ENCODE measurements around the gene CEP68. TPM values are rescaled to one million over a fixed set of nuclear protein-coding genes. Genes with fewer than 3 reads are reported as not detected.

CEP68 gene
- total and polyA plus RNA-seq, 4 experiments from 2014 or later, result 19.9 to 59.9 (median 43.0) TPM

DNA sequence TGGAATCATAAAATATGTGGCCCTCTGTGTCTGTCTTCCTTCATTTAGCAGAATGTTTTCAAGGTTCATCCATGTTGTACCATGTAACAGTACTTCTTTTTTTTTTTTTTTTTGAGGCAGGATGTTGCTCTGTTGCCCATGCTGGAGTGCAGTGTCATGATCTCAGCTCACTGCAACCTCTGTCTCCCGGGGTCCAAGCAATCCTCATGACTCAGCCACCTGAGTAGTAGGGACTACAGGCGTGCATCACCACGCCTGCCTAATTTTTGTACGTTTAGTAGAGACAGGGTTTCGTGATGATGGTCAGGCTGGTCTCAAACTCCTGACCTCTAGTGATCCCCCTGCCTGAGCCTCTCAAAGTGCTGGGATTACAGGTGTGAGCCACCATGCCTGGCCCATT, 42.5 kb downstream of the CEP68 start:
- Histone ChIP-seq H3K9me3 (ENCODE audit: control insufficient read depth in 1 of 2, low read length in 2 of 2) (no peaks in the 10 kb centered on the region), H3K4me1 (ENCODE audit: insufficient read depth, low read length) (no peaks in the 10 kb centered on the region), H3K27me3 (ENCODE audit: insufficient read depth, low read length) (no peaks in the 10 kb centered on the region), H3K4me3 (ENCODE audit: low read length in 2 of 2) (no peak overlapping the region), H3K36me3 (ENCODE audit: insufficient read depth, low read length) (peaks cover 40% of the 10 kb centered on the region), H3K27ac (ENCODE audit: low read depth, low read length) (no peak overlapping the region)
- H3K27me3 Mint-ChIP-seq, result no peaks in the 10 kb centered on the region
- CTCF ChIA-PET (ENCODE audit: partially characterized antibody), result no interaction called here
- POLR2A ChIA-PET (ENCODE audit: partially characterized antibody), result interaction anchor here (1.2 kb wide), 1 partner anchor 41 kb away, joined by 3 read pairs; no protein-coding TSS in a partner anchor
- H3K27ac Mint-ChIP-seq, result peak overlapping the region in 4 of 7 donors; percentile 41 to 76 (median 52)
- peak overlapping the region in 1 of 8 donors; percentile 18 for H3K4me3 Mint-ChIP-seq
- H3K36me3 Mint-ChIP-seq, result peaks cover 23 to 57% of the 10 kb centered on the region in 2 donors
- intact Hi-C loops (cut with micrococcal nuclease), result no loop called here
- DNase-seq, result no peak
- H3K4me1 Mint-ChIP-seq, result peaks cover 9 to 23% (median 18%) of the 10 kb centered on the region in 4 donors
- no peaks in the 10 kb centered on the region for H3K9me3 Mint-ChIP-seq

DNA sequence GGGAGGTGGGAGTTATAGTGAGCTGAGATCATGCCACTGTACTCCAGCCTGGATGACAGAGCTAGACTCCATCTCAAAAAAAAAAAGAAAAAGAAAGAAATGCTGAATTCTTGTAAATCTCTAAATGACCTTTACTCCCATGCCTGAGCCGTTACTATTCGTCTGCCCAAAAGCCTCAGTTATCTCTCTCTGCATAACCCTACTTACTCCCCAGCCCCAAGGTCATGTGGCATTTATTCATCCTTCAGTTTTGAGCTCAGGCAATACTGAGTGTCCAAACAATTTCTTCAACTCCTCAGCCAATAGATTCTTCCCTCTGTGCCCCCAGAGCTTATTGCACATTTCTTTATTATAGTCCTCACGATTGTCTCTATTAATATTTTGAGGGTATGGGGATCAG, 44.9 kb downstream of the CEP68 start:
- Histone ChIP-seq H3K36me3 (ENCODE audit: insufficient read depth, low read length) (peaks cover 39% of the 10 kb centered on the region), H3K4me1 (ENCODE audit: insufficient read depth, low read length) (no peaks in the 10 kb centered on the region), H3K27ac (ENCODE audit: low read depth, low read length) (no peak overlapping the region), H3K9me3 (ENCODE audit: control insufficient read depth in 1 of 2, low read length in 2 of 2) (no peaks in the 10 kb centered on the region), H3K27me3 (ENCODE audit: insufficient read depth, low read length) (no peaks in the 10 kb centered on the region), H3K4me3 (ENCODE audit: low read length in 2 of 2) (no peak overlapping the region)
- ChIA-PET POLR2A (ENCODE audit: partially characterized antibody) (no interaction called here), CTCF (ENCODE audit: partially characterized antibody) (interaction anchor here (0.8 kb wide), 1 partner anchor 8 kb away, joined by 3 read pairs; no protein-coding TSS in a partner anchor)
- Mint-ChIP-seq H3K27me3 (no peaks in the 10 kb centered on the region), H3K9me3 (no peaks in the 10 kb centered on the region), H3K27ac (peak overlapping the region in 1 of 7 donors; percentile 8), H3K36me3 (peaks cover 22 to 58% of the 10 kb centered on the region in 2 donors), H3K4me1 (peaks cover 11 to 31% (median 23%) of the 10 kb centered on the region in 4 donors), H3K4me3 (no peak overlapping the region)
- no peak for DNase-seq
- intact Hi-C loops (cut with micrococcal nuclease), result no loop called here

DNA sequence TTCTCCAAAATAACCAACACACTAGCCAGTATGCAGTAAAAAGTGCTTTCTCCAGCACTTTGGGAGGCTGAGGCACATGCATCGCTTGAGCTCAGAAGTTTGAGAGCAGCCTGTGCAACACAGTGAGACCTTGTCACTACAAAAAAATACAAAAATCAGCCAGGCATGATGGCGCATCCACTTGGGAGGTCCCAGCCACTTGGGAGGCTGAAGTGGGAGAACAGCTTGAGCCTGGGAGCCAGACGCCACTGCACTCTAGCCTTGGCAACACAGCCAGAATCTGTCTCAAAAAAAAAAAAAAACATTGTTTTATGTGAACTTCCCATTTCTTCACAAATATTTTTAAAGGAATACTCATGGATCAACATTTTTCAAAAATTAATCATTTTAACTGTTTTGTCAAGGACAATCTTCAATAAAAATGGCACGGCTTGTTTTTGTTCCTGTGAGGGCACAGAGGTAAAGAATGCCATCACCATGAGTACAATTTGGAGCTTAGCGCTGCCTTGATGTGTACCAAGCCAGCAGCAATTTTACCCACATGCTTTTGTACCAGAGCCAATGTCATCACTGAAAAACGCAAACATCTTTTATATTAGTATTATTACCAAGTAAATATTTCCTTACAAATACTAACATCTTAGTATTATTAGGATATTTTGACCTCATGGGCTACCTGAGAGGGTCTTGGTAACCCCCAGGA, 46.9 kb downstream of the CEP68 start:
- H3K36me3 ChIP-seq (ENCODE audit: insufficient read depth, low read length), result peaks cover 24% of the 10 kb centered on the region
- H3K4me1 Mint-ChIP-seq, result peaks cover 11 to 30% (median 23%) of the 10 kb centered on the region in 4 donors
- no peak overlapping the region for H3K27ac ChIP-seq (ENCODE audit: low read depth, low read length)
- no peak overlapping the region for H3K4me3 ChIP-seq (ENCODE audit: low read length in 2 of 2)
- no peaks in the 10 kb centered on the region for H3K27me3 ChIP-seq (ENCODE audit: insufficient read depth, low read length)
- no peak overlapping the region for H3K4me3 Mint-ChIP-seq
- H3K9me3 ChIP-seq (ENCODE audit: control insufficient read depth in 1 of 2, low read length in 2 of 2), result no peaks in the 10 kb centered on the region
- H3K4me1 ChIP-seq (ENCODE audit: insufficient read depth, low read length), result peaks cover 11% of the 10 kb centered on the region
- ChIA-PET CTCF (ENCODE audit: partially characterized antibody) (interaction anchor here (0.6 to 1.0 kb wide), 2 partner anchors 16 to 326 kb away, joined by 3 read pairs; no protein-coding TSS in a partner anchor), POLR2A (ENCODE audit: partially characterized antibody) (no interaction called here)
- no peak for DNase-seq
- H3K9me3 Mint-ChIP-seq, result no peaks in the 10 kb centered on the region
- intact Hi-C loops (cut with micrococcal nuclease), result no loop called here
- H3K36me3 Mint-ChIP-seq, result peaks cover 16 to 46% of the 10 kb centered on the region in 2 donors
- no peaks in the 10 kb centered on the region for H3K27me3 Mint-ChIP-seq
- H3K27ac Mint-ChIP-seq, result no peak overlapping the region

DNA sequence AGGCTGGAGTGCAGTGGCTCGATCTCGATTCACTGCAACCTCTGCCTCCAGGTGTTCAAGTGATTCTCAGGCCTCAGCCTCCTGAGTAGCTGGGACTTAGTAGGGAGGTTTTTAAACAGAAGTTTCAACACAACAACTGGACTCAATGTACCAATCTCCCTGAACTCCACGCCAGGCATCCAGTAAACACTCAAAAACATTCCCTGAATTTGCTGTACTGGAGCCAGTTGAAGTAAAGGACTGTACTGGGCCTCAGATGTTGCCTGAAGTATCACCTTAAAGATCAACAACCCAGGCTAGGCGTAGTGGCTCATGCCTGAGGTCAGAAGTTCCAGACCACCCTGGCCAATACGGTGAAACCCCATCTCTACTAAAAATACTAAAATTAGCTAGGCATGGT, 51.3 kb downstream of the CEP68 start:
- no peaks in the 10 kb centered on the region for H3K9me3 ChIP-seq (ENCODE audit: control insufficient read depth in 1 of 2, low read length in 2 of 2)
- Mint-ChIP-seq H3K27ac (peak overlapping the region in 3 of 7 donors; percentile 24 to 50 (median 36)), H3K36me3 (peaks cover 11 to 31% of the 10 kb centered on the region in 2 donors), H3K4me1 (peaks cover 19 to 50% (median 37%) of the 10 kb centered on the region in 4 donors), H3K4me3 (no peak overlapping the region), H3K9me3 (no peaks in the 10 kb centered on the region), H3K27me3 (no peaks in the 10 kb centered on the region)
- intact Hi-C loops (cut with micrococcal nuclease), result no loop called here
- no peak overlapping the region for H3K27ac ChIP-seq (ENCODE audit: low read depth, low read length)
- H3K4me3 ChIP-seq (ENCODE audit: low read length in 2 of 2), result no peak overlapping the region
- no peak for DNase-seq
- peaks cover 12% of the 10 kb centered on the region for H3K36me3 ChIP-seq (ENCODE audit: insufficient read depth, low read length)
- no peaks in the 10 kb centered on the region for H3K27me3 ChIP-seq (ENCODE audit: insufficient read depth, low read length)
- ChIA-PET CTCF (ENCODE audit: partially characterized antibody) (no interaction called here), POLR2A (ENCODE audit: partially characterized antibody) (no interaction called here)
- H3K4me1 ChIP-seq (ENCODE audit: insufficient read depth, low read length), result peaks cover 28% of the 10 kb centered on the region

DNA sequence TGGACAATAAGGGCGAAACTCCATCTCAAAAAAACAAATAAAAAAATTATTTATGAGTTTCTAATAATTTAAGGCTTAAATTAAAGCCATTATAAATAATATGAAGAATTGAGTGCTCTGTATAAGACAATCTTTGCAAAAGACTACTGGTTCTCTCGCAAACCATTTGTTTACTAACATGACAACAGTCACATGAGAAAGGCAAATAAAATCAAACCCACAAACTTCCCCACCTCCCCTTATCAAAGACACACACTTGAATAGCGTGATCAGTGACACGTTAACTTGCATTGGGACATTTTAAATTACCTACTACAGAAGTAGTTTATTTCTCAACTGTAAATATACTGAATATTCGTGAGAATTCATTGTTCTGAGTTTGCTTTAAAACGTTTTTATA, 52.6 kb downstream of the CEP68 start:
- Mint-ChIP-seq H3K27ac (peak overlapping the region in 1 of 7 donors; percentile 22), H3K9me3 (no peaks in the 10 kb centered on the region), H3K4me1 (peaks cover 24 to 60% (median 44%) of the 10 kb centered on the region in 4 donors), H3K4me3 (peak overlapping the region in 2 of 8 donors; percentile 3 to 34), H3K27me3 (no peaks in the 10 kb centered on the region), H3K36me3 (peaks cover 11 to 30% of the 10 kb centered on the region in 2 donors)
- peaks cover 39% of the 10 kb centered on the region for H3K4me1 ChIP-seq (ENCODE audit: insufficient read depth, low read length)
- CTCF ChIA-PET (ENCODE audit: partially characterized antibody), result interaction anchor here (1.0 to 1.3 kb wide), 2 partner anchors 8 to 21 kb away, joined by 3 to 4 read pairs; partner anchors contain the start of gene RAB1A
- intact Hi-C loops (cut with micrococcal nuclease), result no loop called here
- no peak overlapping the region for H3K27ac ChIP-seq (ENCODE audit: low read depth, low read length)
- H3K9me3 ChIP-seq (ENCODE audit: control insufficient read depth in 1 of 2, low read length in 2 of 2), result no peaks in the 10 kb centered on the region
- H3K27me3 ChIP-seq (ENCODE audit: insufficient read depth, low read length), result no peaks in the 10 kb centered on the region
- peaks cover 4% of the 10 kb centered on the region for H3K36me3 ChIP-seq (ENCODE audit: insufficient read depth, low read length)
- no peak overlapping the region for H3K4me3 ChIP-seq (ENCODE audit: low read length in 2 of 2)
- POLR2A ChIA-PET (ENCODE audit: partially characterized antibody), result no interaction called here
- no peak for DNase-seq

DNA sequence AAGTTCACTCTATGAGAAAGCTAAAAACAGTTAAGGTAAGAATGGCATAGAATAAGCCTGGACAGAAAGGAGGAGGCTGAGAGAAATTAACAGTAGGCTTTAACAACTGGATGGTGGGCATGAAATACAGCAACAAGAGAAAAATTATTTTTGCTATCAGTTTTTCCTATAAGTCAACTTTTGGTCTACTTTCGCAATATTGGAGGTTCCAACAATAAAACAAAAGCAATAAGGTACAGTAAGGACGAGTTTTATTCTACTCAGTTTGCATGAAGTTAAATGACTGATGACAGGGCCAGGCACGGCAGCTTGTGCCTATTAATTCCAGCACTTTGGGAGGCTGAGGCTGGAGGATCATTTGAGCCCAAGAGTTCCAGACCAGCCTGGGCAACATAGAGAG, 56.4 kb downstream of the CEP68 start:
- ChIA-PET CTCF (ENCODE audit: partially characterized antibody) (no interaction called here), POLR2A (ENCODE audit: partially characterized antibody) (interaction anchor here (1.0 kb wide), 1 partner anchor 10 kb away, joined by 3 read pairs; no protein-coding TSS in a partner anchor)
- H3K4me3 ChIP-seq (ENCODE audit: low read length in 2 of 2), result no peak overlapping the region
- H3K27ac Mint-ChIP-seq, result peak overlapping the region in 2 of 7 donors; percentile 35 to 53
- H3K27ac ChIP-seq (ENCODE audit: low read depth, low read length), result no peak overlapping the region
- peak overlapping the region in 1 of 8 donors; percentile 17 for H3K4me3 Mint-ChIP-seq
- peaks cover 9 to 27% of the 10 kb centered on the region in 2 donors for H3K36me3 Mint-ChIP-seq
- peaks cover 33 to 81% (median 56%) of the 10 kb centered on the region in 4 donors for H3K4me1 Mint-ChIP-seq
- no peaks in the 10 kb centered on the region for H3K27me3 ChIP-seq (ENCODE audit: insufficient read depth, low read length)
- H3K27me3 Mint-ChIP-seq, result no peaks in the 10 kb centered on the region
- DNase-seq, result no peak
- intact Hi-C loops (cut with micrococcal nuclease), result no loop called here
- H3K9me3 ChIP-seq (ENCODE audit: control insufficient read depth in 1 of 2, low read length in 2 of 2), result no peaks in the 10 kb centered on the region
- peaks cover 53% of the 10 kb centered on the region for H3K4me1 ChIP-seq (ENCODE audit: insufficient read depth, low read length)
- H3K9me3 Mint-ChIP-seq, result no peaks in the 10 kb centered on the region
- H3K36me3 ChIP-seq (ENCODE audit: insufficient read depth, low read length), result no peaks in the 10 kb centered on the region

DNA sequence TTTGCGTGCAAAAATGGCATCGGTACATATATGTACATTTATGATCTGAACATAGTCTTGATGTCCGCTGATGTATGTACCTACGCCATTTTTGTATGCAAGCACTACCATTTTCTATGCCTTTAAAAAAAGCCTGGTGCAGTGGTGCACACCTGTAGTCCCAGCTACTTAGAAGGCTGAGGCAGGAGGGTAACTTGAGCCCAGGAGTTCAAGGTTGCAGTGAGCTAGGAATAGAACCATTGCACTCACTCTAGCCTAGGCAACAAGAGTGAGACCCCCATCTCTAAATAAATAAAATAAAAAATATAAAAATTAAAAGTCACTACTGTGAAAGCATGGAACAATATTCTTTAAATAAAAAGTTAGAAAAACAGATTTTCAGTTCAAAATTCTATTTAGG, 57.0 kb downstream of the CEP68 start:
- Mint-ChIP-seq H3K4me1 (peaks cover 36 to 84% (median 59%) of the 10 kb centered on the region in 4 donors), H3K36me3 (peaks cover 9 to 27% of the 10 kb centered on the region in 2 donors), H3K27me3 (no peaks in the 10 kb centered on the region), H3K27ac (peak overlapping the region in 1 of 7 donors; percentile 57), H3K4me3 (peak overlapping the region in 1 of 8 donors; percentile 15), H3K9me3 (no peaks in the 10 kb centered on the region)
- DNase-seq, result no peak
- Histone ChIP-seq H3K27ac (ENCODE audit: low read depth, low read length) (no peak overlapping the region), H3K27me3 (ENCODE audit: insufficient read depth, low read length) (no peaks in the 10 kb centered on the region), H3K9me3 (ENCODE audit: control insufficient read depth in 1 of 2, low read length in 2 of 2) (no peaks in the 10 kb centered on the region), H3K4me1 (ENCODE audit: insufficient read depth, low read length) (peaks cover 53% of the 10 kb centered on the region), H3K36me3 (ENCODE audit: insufficient read depth, low read length) (no peaks in the 10 kb centered on the region), H3K4me3 (ENCODE audit: low read length in 2 of 2) (no peak overlapping the region)
- CTCF ChIA-PET (ENCODE audit: partially characterized antibody), result no interaction called here
- intact Hi-C loops (cut with micrococcal nuclease), result no loop called here
- POLR2A ChIA-PET (ENCODE audit: partially characterized antibody), result interaction anchor here (3.1 kb wide), 1 partner anchor 16 kb away, joined by 16 read pairs; the partner anchor contains the start of gene RAB1A
